Cardiac muscle cell (in vitro differentiated cells and primary cell): Measurements from ENCODE around the gene PLEKHA1. TPM values are rescaled to one million over a fixed set of nuclear protein-coding genes. Genes with fewer than 3 reads are reported as not detected.

Experiments
- DNase-seq, 2 donors: peaks; one replicate each; pipeline versions ENCODE4 v3.0.0 to v3.0.0-alpha.2; 2010 to 2017; ENCODE audit warnings: low read depth in 1 of 2, low spot score in 1 of 2
- H3K27ac ChIP-seq: fragments of 200-600 bp; sonication (generic); 2 replicates; pipeline ENCODE4 v1.5.1; 2016
- H3K27me3 ChIP-seq: fragments of 200-600 bp; sonication (generic); 2 replicates; pipeline ENCODE4 v1.6.0; 2016; ENCODE audit warnings: control low read depth
- H3K36me3 ChIP-seq: fragments of 200-600 bp; sonication (generic); 2 replicates; pipeline ENCODE4 v1.5.1; 2016; ENCODE audit warnings: control low read depth
- H3K4me1 ChIP-seq: fragments of 200-600 bp; sonication (generic); 2 replicates; pipeline ENCODE4 v1.8.1; 2017; ENCODE audit warnings: low read depth, mild to moderate bottlenecking, mixed run types
- H3K4me3 ChIP-seq: fragments of 200-600 bp; sonication (generic); 2 replicates; pipeline ENCODE4 v1.5.1; 2016; ENCODE audit warnings: mild to moderate bottlenecking
- H3K9me3 ChIP-seq: fragments of 200-600 bp; sonication (generic); 2 replicates; pipeline ENCODE4 v1.5.1; 2017; ENCODE audit warnings: low read depth, mild to moderate bottlenecking, control low read depth
- polyA plus RNA-seq: library from polyadenylated mRNA; unstranded; fragments of >200 nt; fragmentation: Nextera tagmentation; extraction: Ambion mirVana; gene quantifications from 2 replicates; pipeline ENCODE4 v1.2.1, GENCODE V29; 2016
- total RNA-seq: library from RNA; depleted of rRNA; stranded (reverse); fragments of >200 nt; gene quantifications from 2 replicates; pipeline ENCODE4 v1.2.3, GENCODE V29; 2016
- TF ChIP-seq, protein P1 (sequence below): IDR thresholded peaks from 2 replicates; pipeline ENCODE4 v1.5.1; 2012; ENCODE audit warnings: low read depth, mild to moderate bottlenecking, low read length

Gene PLEKHA1
- total and polyA plus RNA-seq, 2 experiments from 2014 or later, result 26.5 to 44.8 TPM

DNA sequence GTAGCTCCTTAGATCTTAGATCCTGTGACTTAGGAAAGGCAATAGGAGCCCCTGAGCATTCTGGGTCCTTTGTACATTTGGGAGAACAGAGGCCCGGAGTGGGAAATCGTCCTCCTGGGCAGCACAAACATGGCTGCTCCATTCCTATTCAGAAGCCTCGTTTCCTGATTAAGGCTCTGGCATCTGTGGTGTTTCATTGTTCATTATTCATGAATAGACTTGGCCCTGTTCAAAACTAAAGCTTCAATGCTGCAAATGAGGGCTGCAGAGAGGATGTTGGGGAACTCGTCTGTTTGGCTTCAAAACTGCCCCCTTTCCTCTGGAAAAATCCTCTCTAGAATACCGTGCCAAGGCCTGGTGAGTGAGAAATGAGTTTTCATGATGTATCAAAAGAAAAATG is 83.4 kb downstream of the PLEKHA1 start:
- H3K27me3 ChIP-seq, result no peaks in the 10 kb centered on the region
- H3K27ac ChIP-seq, result no peak overlapping the region

DNA sequence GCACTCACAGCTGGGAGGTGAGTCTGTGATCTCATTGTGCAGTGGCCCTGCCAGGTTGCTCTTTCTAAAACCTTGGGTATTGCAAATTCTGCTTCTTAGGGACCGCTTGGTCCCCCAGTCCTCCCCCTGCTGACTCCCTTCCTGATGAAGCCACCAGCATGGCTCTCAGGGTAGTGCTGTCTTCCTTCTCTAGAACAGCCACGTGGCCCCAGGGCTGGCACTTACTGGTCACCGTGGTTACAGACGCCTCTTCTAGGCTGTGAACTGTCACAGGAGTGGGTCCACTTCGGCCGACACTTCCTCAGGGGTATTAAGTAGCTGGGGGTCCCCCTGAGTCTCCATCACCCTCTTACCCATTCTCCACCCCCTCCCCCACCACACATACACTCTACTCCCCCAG is 84.2 kb downstream of the PLEKHA1 start:
- TF ChIP-seq, protein P1, sequence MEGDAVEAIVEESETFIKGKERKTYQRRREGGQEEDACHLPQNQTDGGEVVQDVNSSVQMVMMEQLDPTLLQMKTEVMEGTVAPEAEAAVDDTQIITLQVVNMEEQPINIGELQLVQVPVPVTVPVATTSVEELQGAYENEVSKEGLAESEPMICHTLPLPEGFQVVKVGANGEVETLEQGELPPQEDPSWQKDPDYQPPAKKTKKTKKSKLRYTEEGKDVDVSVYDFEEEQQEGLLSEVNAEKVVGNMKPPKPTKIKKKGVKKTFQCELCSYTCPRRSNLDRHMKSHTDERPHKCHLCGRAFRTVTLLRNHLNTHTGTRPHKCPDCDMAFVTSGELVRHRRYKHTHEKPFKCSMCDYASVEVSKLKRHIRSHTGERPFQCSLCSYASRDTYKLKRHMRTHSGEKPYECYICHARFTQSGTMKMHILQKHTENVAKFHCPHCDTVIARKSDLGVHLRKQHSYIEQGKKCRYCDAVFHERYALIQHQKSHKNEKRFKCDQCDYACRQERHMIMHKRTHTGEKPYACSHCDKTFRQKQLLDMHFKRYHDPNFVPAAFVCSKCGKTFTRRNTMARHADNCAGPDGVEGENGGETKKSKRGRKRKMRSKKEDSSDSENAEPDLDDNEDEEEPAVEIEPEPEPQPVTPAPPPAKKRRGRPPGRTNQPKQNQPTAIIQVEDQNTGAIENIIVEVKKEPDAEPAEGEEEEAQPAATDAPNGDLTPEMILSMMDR, result no peak
- H3K27me3 ChIP-seq, result no peaks in the 10 kb centered on the region

More for the DNA sequence above, 83.4 kb downstream of the PLEKHA1 start:
- Histone ChIP-seq H3K9me3 (no peaks in the 10 kb centered on the region), H3K4me3 (no peak overlapping the region), H3K4me1 (peaks cover 5% of the 10 kb centered on the region), H3K36me3 (no peaks in the 10 kb centered on the region)
- TF ChIP-seq, protein P1, result no peak
- DNase-seq, result no peak

DNA sequence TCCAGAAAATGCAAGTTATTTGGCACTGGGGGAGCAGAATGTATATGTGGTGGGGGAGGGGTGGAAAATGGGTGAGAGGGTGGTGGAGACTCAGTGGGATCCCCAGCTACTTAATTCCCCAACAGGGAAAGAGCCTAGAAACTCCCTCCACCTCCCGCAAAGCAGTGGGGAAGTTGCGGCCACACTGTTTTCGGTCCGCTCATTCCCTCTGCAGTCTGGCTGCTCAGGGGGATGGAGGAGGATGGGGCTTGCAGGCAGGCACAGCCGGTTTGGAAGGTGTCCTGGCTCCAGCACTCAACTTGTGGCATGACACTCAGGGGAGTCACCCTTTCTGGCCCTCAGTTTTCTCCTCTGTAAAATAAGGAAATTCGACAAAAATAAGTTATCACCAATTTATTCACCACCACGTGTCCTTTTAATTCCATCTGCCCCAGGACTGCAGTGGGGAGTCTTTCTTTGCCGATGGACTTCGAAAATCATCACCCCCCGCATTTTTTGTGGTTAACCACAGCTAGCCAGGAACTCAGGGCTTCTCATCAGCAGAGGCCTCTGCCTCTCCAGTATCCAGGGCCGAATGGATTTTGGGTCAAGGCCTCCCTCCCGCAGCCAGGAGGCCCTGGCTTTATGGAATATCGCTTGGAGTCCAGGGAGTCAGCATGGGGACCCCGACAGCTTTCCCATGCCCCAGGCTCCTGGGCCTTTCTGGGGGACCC is 85.2 kb downstream of the PLEKHA1 start:
- H3K4me1 ChIP-seq, result peaks cover 5% of the 10 kb centered on the region
- no peaks in the 10 kb centered on the region for H3K27me3 ChIP-seq
- no peaks in the 10 kb centered on the region for H3K9me3 ChIP-seq
- peak in 1 of 2 donors; percentile 88 for DNase-seq
- no peak overlapping the region for H3K27ac ChIP-seq
- H3K4me3 ChIP-seq, result no peak overlapping the region
- TF ChIP-seq, protein P1, result no peak
- no peaks in the 10 kb centered on the region for H3K36me3 ChIP-seq

More for the DNA sequence above, 84.2 kb downstream of the PLEKHA1 start:
- DNase-seq, result peak in 1 of 2 donors; percentile 45
- Histone ChIP-seq H3K4me1 (peaks cover 5% of the 10 kb centered on the region), H3K9me3 (no peaks in the 10 kb centered on the region), H3K4me3 (no peak overlapping the region), H3K27ac (no peak overlapping the region), H3K36me3 (no peaks in the 10 kb centered on the region)

DNA sequence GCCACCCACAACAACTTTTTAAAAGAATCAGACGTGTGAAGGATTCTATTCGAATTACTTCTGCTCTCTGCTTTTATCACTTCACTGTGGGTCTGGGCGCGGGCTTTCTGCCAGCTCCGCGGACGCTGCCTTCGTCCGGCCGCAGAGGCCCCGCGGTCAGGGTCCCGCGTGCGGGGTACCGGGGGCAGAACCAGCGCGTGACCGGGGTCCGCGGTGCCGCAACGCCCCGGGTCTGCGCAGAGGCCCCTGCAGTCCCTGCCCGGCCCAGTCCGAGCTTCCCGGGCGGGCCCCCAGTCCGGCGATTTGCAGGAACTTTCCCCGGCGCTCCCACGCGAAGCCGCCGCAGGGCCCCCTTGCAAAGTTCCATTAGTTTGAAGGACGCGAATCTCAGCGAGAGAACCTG is 86.4 kb downstream of the PLEKHA1 start:
- Histone ChIP-seq H3K27ac (no peak overlapping the region), H3K4me3 (peak overlapping the region; percentile 47), H3K9me3 (no peaks in the 10 kb centered on the region), H3K36me3 (no peaks in the 10 kb centered on the region), H3K4me1 (peaks cover 5% of the 10 kb centered on the region), H3K27me3 (no peaks in the 10 kb centered on the region)
- TF ChIP-seq, protein P1, result no peak
- peak in 1 of 2 donors; percentile 44 for DNase-seq

DNA sequence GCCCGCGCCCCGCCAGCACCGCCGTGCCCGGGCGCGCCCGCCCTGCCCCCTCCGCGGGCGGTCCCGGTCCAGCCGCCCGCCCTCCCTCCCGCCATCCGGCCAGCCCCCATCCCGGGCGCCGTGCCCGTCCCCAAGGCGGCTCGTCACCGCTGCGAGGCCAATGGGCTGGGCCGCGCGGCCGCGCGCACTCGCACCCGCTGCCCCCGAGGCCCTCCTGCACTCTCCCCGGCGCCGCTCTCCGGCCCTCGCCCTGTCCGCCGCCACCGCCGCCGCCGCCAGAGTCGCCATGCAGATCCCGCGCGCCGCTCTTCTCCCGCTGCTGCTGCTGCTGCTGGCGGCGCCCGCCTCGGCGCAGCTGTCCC is 86.8 kb downstream of the PLEKHA1 start, which contains the start of gene HTRA1:
Gene HTRA1, plus strand, starts transcription at position 187 of the 362 bp plus-strand sequence. Its CDS starts 100 bp downstream, at position 287.
- H3K36me3 ChIP-seq, result no peaks in the 10 kb centered on the region
- peaks cover 5% of the 10 kb centered on the region for H3K4me1 ChIP-seq
- H3K27ac ChIP-seq, result no peak within 1 kb of the TSS
- no peaks in the 10 kb centered on the region for H3K9me3 ChIP-seq
- H3K27me3 ChIP-seq, result no peaks in the 10 kb centered on the region
- DNase-seq, result peak; percentile 80 to 91
- TF ChIP-seq, protein P1, result no peak
- peak within 1 kb of the TSS; percentile 47 for H3K4me3 ChIP-seq
